OCI-M2 (cell line): Measurements from ENCODE around the gene OTOF.

Experiments used
- DNase-seq: peaks from one replicate; lab custom pipeline; 2025; ENCODE audit not compliant: unreplicated experiment; lab: John Stamatoyannopoulos, UW

OTOF gene

GRCh38 chr2:26454561-26455001 is 23.3 kb downstream of the OTOF start:
- DNase-seq = no peak

GRCh38 chr2:26453421-26454329 is 24.2 kb downstream of the OTOF start:
- DNase-seq = no peak

GRCh38 chr2:26451700-26452099 is 26.2 kb downstream of the OTOF start:
- DNase-seq = no peak

- DNase-seq = no peak
Observed at GRCh38 chr2:26450031-26450635, 27.8 kb downstream of the OTOF start.

- DNase-seq = no peak
Observed at GRCh38 chr2:26449278-26450030, 28.5 kb downstream of the OTOF start.

GRCh38 chr2:26448651-26449050 is 29.3 kb downstream of the OTOF start:
- no peak for DNase-seq

- no peak for DNase-seq
Observed at GRCh38 chr2:26444236-26444635, 33.7 kb downstream of the OTOF start.

GRCh38 chr2:26442707-26443106 is 35.2 kb downstream of the OTOF start:
- DNase-seq = no peak

- DNase-seq = no peak
Observed at GRCh38 chr2:26442301-26442700, 35.6 kb downstream of the OTOF start.

GRCh38 chr2:26438926-26439325 is 39.0 kb downstream of the OTOF start:
- DNase-seq = no peak

GRCh38 chr2:26438526-26438925 is 39.4 kb downstream of the OTOF start:
- no peak for DNase-seq

GRCh38 chr2:26435106-26435505 is 42.8 kb downstream of the OTOF start:
- no peak for DNase-seq

- DNase-seq = no peak
Observed at GRCh38 chr2:26432859-26433258, 45.1 kb downstream of the OTOF start.

GRCh38 chr2:26432363-26432762 is 45.6 kb downstream of the OTOF start:
- no peak for DNase-seq

GRCh38 chr2:26430826-26431225 is 47.1 kb downstream of the OTOF start:
- DNase-seq = no peak

- DNase-seq = no peak
Observed at GRCh38 chr2:26429779-26430578, 47.9 kb downstream of the OTOF start.

GRCh38 chr2:26428846-26429245 is 49.1 kb downstream of the OTOF start:
- no peak for DNase-seq

GRCh38 chr2:26424221-26424620 is 53.7 kb downstream of the OTOF start:
- no peak for DNase-seq

- no peak for DNase-seq
Observed at GRCh38 chr2:26423750-26424149, 54.2 kb downstream of the OTOF start.

- DNase-seq = no peak
Observed at GRCh38 chr2:26422947-26423629, 54.8 kb downstream of the OTOF start.
